HFF-Myc (cell line): ENCODE measurements around the gene ARHGAP27.

Source experiments
- DNase-seq: peaks from one replicate; pipeline ENCODE4 v3.0.0-alpha.2; 2011; ENCODE audit warnings: low read depth; ENCODE audit errors: extremely low read depth
- H3K4me3 ChIP-seq: replicated peaks from 2 replicates; pipeline ENCODE4 v1.5.1; 2011; ENCODE audit warnings: low read depth, mild to moderate bottlenecking, control low read depth, low read length
- TF ChIP-seq, protein P1 (sequence below): IDR thresholded peaks from 2 replicates; pipeline ENCODE4 v1.5.1; 2012; ENCODE audit warnings: mild to moderate bottlenecking, low read depth, low read length, control low read depth; ENCODE audit errors: missing control alignments

The ARHGAP27 gene

DNA sequence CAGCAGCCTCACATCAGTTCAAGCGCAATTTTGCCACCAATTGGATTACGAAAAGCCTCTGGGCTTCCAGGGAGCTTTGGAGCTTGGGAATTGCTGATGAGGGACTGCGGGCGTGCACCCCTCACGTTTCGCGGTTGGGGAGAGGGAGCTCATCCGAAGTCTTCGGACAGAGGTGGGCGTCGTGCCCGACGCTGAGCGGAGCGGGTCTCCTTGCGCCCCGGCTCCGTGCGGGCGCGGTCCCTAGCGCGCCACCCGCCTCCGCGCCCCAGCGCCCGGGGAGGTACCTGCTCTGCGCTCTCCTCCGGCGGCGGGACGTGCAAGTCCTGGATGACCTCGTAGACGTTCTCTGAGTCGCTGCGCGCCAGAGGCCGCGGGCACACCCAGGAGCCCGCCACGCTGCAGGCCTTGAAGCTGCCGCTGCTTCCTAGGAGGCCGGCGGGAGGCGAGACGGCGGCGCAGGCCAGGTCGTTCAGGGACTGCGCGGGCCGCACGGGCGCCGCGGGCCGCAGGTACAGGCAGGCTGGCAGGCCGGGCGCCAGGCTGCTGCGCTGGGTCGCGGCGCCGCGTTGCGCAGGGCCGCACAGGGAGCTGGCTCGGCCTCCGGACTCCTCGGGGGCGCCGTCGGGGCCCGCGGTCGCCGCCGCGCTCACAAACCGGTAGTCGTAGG, 3.2 kb downstream of the ARHGAP27 start:
- no peak for DNase-seq
- no peak overlapping the region for H3K4me3 ChIP-seq
- TF ChIP-seq, protein P1, sequence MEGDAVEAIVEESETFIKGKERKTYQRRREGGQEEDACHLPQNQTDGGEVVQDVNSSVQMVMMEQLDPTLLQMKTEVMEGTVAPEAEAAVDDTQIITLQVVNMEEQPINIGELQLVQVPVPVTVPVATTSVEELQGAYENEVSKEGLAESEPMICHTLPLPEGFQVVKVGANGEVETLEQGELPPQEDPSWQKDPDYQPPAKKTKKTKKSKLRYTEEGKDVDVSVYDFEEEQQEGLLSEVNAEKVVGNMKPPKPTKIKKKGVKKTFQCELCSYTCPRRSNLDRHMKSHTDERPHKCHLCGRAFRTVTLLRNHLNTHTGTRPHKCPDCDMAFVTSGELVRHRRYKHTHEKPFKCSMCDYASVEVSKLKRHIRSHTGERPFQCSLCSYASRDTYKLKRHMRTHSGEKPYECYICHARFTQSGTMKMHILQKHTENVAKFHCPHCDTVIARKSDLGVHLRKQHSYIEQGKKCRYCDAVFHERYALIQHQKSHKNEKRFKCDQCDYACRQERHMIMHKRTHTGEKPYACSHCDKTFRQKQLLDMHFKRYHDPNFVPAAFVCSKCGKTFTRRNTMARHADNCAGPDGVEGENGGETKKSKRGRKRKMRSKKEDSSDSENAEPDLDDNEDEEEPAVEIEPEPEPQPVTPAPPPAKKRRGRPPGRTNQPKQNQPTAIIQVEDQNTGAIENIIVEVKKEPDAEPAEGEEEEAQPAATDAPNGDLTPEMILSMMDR, result no peak

DNA sequence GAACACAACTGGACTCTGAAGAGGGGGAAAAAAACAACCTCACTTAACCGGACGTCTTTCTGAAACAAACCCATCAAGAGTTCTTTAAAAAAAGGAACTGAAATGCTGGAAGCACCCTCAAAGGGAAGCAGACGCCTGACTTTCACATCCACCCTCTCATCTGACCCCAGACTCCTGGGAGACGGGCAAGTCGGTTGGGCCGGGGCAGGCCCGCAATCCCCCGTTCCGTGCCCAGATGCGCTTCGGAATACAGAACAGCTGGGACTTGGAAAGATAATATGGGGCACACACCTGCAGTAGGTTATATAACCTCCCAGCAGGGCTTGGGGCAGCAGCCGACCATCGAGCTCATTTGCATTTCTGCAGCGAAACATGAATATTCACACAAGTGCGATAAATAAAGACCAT, 3.7 kb downstream of the ARHGAP27 start:
- H3K4me3 ChIP-seq, result no peak overlapping the region
- no peak for DNase-seq
- TF ChIP-seq, protein P1, result no peak

DNA sequence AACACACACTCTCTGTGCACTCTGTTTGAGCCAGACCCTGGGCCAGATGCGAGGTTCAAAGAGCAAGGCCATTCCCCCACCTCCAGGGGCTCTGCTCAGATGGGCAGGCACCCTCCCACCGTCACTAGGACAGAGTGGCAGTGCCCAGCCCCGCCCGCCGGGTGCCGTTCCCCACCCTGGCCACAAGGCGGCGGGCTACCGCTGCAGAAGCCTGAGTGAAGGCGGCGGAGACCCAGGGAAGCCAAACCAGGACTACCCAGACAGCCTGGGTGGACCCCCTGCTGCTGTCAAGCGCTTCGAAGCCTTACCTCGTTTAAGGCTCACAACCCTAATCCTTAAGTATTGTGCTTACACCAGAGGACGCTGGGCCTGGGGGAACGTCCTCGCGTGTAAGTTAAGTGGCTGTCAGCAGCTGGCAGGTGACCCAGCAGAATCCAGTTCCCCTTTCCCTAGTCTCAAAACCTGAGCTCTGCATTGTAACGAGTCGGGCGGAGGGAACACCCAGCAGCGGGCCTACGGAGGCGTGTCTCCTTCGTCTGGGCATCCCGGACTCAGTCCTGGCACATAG, 4.5 kb downstream of the ARHGAP27 start:
- DNase-seq, result no peak
- no peak overlapping the region for H3K4me3 ChIP-seq
- TF ChIP-seq, protein P1, result peak; percentile 95

DNA sequence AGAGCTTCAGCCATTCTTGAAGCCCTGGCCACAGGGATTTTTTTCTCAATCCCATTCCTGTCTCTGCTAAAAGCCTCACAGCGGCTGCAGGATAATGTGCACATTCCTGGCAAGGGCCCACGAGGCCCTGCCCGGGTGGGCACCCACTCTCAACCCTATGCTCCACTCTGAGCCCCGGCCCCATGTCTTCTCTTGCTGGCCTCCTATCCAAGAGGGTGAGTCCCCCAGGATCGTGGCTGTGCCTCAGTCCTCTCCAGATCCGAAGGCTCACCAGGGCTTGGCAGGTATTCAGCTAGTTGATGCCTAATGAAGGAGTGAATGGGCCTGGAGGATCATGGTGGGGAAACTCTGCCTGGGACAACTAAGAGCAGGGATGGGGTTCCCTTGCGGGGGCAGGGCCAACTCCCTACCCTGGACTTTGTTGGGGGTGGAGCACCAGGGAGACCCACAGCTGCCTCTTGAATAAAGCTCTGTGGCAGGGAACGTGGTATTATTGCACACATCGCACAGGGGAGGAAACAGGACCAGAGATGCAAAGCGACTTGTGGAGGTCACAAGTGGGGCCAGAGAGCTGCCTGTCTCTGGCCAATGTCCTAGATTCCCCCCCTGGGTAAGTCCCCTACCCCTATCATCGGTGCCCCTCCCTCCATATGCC, 5.4 kb downstream of the ARHGAP27 start:
- no peak overlapping the region for H3K4me3 ChIP-seq
- TF ChIP-seq, protein P1, result no peak
- no peak for DNase-seq

DNA sequence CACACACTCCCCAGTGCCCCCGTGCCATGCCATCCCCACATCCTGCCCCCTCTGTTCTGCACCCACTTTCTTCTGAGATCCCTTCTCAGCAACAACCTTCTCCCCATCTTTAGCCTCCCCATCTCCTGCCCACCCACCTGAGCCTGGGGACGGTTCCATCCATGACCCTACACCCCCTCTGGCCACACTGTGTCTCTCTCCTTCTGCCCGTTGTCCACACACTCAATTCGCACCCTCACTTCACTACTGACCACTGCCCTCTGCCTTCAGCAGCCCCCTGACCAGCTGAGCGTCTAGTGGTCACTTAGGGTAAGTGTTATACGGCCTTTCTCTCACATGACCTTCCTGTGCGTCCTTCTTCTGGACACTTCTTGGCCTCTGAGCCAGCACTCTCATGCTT, 6.1 kb downstream of the ARHGAP27 start:
- no peak overlapping the region for H3K4me3 ChIP-seq
- no peak for DNase-seq
- TF ChIP-seq, protein P1, result no peak

DNA sequence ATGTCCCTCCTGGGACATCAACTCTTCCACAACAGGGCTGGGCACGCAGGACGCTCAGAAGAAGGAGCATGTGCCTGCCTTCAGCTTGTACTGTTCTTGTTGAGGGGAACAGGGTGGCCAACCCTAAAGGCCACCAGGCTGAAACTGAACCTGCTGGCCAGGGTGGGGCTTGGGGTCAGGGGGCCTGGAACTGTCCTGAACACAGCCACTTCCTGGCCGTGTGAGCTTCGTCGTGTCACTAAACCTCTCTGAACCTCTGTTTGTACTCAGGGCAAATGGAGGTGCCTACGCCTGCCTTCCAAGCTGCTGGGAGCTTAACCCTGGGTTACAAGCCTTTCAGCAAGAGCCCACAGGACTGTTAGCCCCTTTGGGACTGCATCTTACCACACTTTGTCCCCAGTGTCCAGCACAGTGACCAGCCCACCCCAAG, 6.7 kb downstream of the ARHGAP27 start:
- H3K4me3 ChIP-seq, result no peak overlapping the region
- TF ChIP-seq, protein P1, result no peak
- DNase-seq, result no peak
